Stimulated activated CD4-positive, alpha-beta T cell treated with anti-CD3 and anti-CD28 coated beads, TNF-alpha, amount 100 ng/mL, for 4 hours (primary cell): ENCODE data around the gene CRY2.

Source experiments
- DNase-seq, 3 experiments: peaks; one replicate each; pipeline ENCODE4 v3.0.0-alpha.2; 2020; ENCODE audit warnings: low read depth in 3 of 3

CRY2 gene

DNA sequence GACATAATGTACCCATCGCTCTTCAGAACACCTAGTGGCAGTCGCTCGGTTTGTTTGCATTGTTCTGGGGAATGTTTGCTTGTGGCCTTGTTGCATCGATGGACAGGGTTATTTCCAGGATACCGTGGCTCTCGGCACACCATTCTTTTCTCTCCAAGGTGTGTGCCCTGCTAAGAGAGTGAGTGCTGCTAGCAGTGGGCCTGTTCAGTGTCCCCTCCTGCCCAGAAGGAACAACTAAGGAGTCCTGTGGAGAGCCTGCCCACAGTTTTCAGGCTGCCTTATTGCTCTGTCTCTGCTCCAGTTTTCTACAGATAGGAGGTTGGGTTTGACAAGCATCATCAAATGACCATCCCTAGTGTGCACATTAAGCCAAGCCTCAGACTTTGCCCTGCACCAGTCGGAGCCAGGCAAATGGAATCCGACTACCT is 1.4 kb downstream of the CRY2 start:
- no peak for DNase-seq

DNA sequence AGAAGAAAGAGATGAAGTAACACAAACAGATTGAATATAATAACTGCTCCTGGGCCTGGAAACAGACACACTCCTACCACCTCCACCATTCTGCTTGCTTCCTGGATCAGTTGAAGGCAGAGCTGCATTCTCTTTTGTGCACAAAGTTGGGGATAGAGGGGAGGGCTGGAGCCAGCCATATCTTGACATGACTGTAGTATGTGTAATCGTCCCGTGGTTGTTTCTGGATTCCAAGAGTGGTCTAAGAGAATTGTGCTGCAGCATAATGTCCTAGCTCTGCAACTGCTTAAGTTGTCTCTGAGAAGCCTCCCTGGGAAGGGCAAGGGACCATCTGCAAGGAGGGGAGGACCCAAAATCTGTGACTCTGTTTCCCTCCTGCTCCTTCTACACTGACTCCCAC is 3.2 kb downstream of the CRY2 start:
- no peak for DNase-seq

DNA sequence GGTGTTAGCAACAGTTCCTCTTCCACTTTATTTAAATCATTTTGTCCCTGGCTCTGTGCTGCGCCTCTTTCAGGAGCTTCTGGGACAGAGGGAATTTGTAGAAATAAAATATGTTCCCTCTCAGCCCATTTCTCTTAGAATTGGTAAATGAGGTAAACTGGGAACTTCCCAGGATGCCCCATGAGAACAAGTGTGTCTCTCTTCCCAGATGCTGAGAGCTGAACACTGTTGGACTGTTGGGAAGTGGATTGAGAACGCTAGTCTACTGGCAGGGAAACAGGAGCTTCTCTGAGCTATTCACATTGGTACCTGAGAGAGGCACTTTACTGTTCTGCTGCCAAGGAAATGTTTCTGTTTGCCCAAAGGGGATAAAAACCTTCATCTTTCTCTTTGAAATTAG is 4.0 kb downstream of the CRY2 start:
- no peak for DNase-seq

DNA sequence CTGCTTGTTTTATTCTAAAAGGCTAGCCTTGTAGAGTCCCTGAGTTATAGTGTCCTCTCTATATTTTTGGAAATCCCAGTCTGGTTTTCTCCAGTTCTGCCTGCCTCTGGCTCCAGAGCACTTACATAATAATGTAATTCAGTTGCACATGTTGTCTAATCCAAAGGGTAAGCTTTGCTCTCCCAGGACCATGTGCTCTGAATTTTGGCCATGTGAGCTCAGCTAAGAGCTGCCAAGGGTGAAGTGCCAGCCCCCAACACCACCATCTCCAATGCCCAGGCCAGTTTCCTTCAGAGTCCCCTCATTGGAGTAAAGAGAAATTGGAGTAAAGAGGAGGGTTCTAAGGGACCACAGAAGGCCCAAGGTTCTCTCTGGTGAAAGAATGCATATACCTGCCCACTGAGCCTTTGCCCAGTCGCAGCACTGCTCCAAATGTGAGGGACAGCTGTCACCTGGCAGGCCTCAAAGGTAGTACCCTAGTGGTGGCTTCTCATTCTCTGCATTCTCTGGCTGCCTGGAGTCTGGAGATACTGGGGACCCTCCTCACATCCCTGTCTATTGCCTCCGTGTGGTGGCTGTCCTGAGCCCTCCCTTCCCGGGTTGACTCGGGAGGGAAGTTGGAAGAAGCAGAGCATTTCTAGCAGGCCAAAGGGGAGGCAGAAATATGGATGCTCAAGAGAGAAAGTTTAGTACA is 4.9 kb downstream of the CRY2 start:
- DNase-seq = no peak

DNA sequence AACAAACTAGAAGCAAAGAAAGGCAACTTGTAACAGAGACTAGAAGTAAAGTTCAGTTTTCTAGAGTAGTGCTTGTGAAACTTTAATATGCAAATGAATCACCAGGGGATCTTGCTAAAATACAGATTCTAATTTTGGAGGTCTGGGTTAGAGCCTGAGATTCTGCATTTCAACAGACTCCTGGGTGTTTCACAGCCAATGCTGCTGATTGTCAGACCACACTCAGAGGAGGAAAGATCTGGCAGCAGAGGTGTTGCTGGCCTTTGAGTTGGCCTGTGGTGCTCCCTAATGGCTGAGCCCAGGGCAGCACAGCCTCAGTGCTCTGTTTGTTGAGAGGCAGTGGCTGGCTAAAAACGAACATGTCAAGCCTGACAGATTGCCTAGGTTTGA is 5.4 kb downstream of the CRY2 start:
- no peak for DNase-seq

DNA sequence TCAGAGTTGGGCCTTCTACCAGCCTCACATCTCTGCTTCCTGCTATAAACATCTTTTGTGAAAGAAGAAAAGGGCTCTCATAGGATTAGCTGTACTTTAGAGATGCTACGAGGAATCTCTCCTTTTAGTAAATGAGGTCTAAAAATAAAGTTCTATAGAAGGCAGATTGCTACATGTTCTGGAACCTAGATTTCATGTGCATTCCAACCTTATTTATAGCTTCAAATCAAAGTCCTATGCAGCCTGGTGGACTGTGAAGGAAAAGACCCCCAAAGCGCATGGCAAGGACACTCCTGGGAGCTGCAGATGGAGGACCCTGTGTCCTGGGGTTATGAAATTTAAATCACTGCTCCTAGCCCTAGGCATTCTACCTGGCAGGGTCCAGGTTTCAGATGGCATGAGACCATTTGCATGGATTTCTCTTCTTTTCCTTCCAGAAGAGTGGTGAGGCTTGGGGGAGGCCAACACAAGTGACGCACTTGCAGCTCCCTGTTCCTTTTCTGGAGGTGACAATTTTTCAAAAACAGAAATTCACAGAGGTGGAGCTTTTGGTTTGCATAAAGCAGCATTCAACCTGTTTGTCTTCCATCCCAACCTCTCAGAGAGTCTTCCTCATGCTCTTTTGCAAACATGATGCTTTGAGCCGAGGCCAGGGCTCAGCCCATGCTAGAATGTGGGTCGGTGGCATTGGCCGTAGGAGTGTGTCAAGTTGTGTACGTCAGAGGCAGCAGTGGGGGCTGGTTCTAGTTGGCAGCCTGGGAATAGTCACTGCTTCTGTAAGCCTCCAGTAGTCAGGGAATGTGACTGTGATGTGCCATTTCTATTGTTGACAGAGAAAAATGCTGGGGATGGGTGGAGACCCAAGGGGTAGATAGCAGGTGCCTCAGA is 6.3 kb downstream of the CRY2 start:
- no peak for DNase-seq

DNA sequence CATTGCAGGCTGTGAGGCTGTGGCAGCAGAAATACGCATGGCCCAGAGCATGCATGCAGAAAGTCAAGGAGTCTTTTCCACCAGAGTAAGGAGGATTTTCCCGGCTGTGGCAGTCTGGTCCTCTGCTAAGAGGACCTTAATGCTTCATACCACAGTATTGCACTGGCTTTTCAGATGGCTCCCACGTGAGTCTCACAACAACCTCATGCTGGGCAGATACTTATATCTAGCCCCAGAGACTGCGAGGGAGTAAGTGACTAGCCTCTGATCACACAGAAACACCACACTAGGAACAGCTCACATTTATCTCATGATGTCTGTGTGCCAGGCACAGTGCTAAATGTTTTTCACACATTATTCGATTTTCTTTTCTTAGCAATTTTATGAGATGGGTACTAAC is 8.0 kb downstream of the CRY2 start:
- no peak for DNase-seq

DNA sequence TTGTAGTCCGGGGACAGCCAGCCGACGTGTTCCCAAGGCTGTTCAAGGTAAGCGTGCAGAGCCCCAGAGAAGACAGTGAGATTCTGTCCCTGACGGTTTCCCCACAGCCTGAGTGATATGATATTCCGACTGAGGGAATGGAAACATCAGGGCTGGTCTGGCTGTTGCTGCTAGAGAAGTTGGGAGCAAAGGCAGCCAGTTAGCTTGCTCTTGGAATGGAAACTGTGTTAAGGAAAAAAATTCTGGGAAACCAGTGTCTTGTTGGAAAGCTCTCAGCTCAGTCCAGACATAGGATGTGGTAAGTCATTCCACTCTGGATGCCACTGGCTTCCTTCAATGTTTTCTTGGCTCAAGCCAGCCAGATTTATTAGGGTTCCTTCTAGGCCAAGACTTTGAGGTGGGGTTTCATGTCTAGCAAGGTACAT is 8.8 kb downstream of the CRY2 start:
- DNase-seq = no peak

DNA sequence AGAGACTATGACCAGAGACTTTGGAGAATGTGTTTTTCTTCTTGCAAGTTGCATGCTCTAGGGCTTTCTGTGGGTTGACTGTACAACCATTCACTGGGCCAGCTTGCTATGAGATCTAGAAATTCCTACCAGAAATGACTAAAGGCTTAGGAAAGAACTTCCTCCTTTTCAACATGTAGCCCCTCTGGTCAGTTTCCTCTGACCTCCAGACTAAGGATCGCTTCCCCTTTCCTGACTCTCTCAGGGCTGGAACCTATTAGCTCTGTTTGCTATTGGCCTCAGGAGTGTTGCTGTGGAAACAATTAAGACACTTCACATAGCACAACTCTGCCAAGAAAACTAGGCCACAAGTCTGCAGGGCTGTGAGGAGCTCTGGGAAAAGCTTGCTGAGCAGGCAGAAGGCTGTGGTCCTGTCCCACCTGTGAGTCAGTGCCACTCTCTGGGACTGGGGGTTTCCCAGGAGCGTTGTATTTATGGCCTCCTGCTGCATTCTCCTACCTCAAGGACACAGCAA is 10.7 kb downstream of the CRY2 start:
- DNase-seq = no peak

DNA sequence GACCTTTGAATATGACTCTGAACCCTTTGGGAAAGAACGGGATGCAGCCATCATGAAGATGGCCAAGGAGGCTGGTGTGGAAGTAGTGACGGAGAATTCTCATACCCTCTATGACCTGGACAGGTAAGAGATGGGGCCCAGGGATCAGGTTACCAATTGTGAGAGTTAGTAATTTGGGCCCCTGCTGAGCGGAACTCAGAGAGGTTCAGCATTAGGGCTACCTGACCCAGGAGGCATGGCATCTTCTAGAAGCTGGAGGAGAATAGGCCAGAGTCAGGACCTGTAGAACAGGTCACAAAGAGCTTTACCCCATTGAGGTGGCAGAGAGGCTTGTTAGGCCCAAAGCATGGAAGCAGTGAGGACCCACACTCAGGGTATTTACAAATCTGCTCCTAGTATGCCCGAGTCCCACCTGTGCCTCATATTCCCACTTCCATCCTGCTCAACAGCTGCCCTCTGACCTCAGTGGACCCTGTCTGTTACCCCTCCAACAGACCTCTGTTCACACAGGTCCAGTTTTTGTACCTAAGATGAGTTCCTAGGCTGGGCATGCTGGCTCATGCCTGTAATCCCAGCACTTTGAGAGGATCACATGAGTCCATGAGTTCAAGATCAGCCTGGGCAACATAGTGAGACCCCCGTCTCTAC is 11.6 kb downstream of the CRY2 start:
- DNase-seq = no peak

DNA sequence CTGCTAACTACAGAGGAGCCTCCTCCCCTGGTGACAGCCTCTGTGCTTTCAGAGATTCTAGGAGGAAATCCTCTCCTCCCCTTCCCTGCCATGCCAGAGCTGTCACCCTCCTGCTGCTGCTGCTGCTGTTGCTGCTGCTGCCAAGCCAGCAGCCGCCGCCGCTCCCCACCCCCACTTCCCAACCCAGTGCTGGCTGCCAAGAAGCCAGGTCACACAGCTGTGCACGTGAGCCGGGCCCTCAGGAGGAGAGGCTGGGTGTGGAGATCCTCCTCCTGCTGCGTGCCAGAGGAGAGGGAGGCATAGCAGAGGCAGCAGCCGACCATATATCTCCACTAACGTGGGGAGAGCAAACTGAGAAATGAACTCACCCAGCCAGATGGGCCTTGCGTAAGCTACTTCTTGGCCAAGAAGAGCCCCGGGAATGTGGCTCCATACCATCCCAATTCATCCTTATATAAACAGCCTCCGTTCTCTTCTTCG is 12.4 kb downstream of the CRY2 start:
- no peak for DNase-seq

DNA sequence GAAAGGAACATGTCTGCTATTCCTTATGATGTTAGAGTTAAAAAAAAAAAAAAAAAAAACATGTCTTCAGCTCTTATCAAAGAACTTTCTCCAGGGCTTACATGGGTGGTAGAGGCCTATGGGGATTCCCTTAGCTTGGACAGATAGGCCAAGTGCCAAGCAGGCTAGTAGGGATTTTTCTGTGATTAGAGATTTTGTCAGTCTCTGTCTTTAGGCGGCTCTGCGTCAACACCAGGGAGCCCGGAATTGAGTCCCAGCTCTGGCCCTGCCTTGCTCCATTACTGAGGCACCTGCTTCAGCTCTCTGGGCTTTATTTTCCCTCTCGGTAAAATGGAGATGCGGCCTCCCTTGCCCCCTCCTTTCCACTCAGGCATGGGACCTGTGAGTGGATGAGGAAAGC is 13.1 kb downstream of the CRY2 start:
- DNase-seq = no peak

DNA sequence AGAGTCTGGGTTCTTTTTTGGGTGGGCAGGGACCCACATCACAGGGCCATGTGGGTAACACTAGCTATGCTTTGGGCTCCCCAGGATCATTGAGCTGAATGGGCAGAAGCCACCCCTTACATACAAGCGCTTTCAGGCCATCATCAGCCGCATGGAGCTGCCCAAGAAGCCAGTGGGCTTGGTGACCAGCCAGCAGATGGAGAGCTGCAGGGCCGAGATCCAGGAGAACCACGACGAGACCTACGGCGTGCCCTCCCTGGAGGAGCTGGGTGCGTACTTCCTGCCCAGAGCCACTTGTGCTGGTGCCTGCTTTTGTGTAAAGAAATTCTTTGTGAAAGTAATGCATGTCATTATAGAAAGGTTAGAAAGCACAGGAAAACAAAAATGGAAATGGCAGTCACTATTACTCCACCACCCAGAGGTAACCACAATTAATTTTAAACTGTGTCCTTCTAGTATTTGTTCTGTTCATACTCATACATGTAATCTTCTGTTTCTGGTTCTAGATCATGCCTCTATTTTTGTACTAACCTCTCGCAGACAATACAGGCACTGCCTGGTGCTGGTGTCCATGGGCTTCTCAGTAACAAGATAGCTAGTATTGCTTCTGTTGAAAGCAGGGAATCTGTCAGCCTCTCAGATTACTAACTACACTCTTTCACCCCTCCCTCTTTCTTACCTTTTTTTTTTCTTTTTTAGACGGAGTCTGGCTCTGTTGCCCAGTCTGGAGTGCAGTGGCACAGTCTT is 13.7 kb downstream of the CRY2 start:
- DNase-seq = no peak

DNA sequence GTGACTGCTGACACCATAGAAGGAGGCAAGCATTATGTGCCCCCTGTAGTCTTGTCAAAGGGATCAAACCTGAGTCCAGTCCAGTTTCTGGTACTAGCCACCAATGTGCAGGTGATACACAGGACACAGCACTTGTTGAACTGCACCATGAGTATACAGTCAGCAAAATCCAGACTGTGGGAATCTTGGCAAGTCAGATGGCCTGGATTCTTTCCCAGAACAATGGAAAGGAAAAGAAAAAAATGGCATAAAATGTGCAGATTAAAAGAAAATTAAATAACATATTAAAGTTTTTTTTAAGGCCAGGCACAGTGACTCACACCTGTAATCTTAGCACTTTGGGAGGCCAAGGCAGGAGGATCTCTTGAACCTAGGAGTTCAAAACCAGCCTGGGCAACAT is 16.8 kb downstream of the CRY2 start:
- DNase-seq = no peak

DNA sequence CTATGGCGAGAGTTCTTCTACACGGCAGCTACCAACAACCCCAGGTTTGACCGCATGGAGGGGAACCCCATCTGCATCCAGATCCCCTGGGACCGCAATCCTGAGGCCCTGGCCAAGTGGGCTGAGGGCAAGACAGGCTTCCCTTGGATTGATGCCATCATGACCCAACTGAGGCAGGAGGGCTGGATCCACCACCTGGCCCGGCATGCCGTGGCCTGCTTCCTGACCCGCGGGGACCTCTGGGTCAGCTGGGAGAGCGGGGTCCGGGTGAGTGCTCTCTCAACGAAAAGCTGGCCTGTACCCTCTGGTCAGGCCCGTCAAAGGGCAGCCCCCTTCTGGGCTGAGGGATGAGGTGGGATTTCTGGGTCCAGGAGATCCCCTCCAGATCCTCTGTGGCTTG is 22.3 kb downstream of the CRY2 start:
- DNase-seq = no peak

DNA sequence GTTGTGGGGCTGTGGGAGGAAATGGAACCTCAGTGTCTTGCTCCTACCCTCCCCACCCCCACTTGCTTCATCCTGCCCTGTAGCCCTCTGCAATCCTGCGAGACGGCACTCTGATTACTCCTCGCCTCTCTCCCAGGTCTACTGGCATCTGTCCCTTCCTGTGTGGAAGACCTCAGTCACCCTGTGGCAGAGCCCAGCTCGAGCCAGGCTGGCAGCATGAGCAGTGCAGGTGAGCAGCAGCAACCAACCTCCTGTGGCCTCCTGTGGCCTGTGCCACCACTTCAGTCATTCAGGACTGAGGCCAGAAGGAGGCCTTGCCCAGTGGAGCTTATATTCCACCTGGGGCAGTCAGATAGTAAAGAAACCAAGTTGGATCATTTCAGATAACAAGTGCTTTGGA is 23.4 kb downstream of the CRY2 start:
- no peak for DNase-seq

DNA sequence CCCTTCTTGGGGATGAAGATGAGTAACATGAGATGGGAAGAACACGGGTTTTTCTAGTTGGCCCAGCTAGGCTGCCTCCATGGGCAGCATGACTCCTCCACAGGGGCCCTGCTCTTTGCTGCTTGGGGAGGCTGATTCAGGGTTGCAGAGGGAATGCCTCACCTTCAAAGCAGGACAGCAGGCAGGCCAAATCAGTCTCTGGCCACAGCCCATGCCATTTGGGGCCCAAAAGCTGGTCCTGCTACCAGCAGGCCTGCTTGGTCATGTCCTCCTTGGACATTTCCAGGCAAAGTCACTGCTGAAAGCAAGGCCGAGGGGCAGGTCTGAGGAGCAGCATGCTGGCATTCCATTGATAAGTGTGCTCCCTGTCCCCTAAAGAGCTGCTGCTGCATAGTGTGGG is 24.4 kb downstream of the CRY2 start:
- no peak for DNase-seq

DNA sequence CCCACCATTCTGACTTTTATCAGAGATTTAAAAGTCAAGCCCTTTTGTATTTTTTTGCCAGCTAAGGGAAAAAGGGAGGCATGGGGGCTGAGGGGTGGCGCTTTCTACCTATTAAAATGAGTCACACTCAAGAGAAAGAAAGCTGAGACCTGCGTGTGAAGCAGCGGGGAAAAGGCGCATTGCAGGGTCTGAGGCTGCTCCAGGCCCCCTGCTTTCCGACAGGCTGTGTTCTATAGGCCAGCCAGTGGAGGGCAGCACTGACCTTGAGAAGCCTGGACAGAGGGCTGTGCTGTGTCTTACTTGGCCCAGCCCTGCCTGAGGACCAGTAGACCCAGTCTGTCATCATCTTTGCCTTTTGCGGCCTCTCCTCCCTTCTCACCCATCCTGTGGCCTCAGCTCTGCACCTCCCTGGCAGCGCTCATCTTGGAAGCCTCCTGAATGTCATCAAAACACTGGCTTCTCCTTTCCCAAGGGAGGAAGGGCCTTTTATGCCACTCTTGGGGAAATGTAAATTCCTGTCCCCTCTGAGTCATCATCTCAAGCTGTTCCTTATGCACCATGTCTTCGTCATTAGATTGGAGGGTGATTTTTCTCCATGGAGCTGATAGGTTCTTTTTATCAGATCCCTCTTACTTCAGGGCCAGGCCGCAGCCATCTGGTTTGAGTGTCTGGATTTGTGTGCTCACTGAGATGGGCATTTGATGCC is 25.5 kb downstream of the CRY2 start:
- no peak for DNase-seq

DNA sequence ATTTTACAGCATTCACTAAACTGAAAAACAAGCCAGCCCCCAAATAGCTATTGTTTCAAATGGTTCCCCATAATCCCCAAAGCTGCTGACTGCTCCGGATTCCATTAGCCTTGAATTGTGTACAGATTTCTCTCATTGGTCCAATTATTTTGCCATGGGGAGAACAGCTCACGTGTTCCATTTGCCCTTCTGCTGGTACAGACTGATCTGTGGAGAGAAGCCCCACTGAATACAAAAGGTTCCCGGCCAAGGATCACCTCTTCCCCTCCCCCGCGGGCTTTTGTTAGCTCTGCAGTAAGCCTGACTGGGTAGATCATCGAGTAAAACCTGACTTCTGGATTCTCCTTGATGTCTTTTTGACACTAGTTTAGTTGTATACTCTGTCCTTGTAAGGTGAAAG is 29.1 kb downstream of the CRY2 start:
- DNase-seq = no peak

DNA sequence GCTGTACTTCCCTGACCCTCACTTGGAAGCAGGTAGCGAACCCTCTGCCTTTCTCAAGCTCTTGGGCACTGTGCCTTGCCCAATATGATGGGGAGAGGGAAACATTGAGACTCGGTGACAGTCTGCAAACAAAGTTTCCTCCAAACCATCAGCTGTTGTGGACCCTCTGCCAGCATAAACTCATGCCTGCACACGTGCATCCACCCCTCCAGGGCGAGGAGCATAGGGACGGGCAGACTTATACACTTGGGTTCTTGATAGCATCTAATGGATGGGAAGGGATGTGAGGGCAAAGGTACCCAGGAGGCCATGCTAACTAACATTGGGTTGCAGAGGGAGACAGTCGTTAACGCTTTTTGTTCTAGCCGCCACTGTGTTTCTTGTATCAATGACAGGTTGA is 29.9 kb downstream of the CRY2 start:
- no peak for DNase-seq

DNA sequence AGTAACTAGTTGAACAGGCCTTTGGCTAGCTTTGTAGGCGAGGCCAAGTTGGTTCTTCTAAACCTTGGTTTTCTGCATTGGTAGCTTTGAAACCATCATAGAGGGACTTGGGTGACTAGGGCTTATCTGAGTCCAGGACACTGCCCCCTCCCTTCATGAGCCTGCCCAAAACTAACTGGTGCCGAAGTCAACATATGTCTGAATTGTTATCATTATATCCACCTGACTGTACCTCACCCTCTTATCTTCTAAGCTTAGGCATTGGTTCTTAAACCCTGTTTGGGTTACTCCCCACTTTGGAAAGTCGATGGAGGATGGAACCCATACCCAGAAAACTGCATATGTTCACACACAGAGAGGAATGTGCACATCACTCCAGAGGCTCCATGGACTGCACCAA is 30.6 kb downstream of the CRY2 start:
- DNase-seq = no peak
